HG03439 (cell line): Measurements from ENCODE around the gene CLNK.
"Not testable (repeated sequence)": the region's sequence is repeated elsewhere in the genome, so short reads cannot be mapped to it uniquely, and the experiment has no call there.

Experiments used
- ATAC-seq: cut with Tn5 transposase; IDR thresholded peaks from one replicate; pipeline ENCODE4 v1.9.1; 2021; ENCODE audit warnings: mild to moderate bottlenecking, moderate library complexity; ENCODE audit not compliant: unreplicated experiment

The CLNK gene

DNA sequence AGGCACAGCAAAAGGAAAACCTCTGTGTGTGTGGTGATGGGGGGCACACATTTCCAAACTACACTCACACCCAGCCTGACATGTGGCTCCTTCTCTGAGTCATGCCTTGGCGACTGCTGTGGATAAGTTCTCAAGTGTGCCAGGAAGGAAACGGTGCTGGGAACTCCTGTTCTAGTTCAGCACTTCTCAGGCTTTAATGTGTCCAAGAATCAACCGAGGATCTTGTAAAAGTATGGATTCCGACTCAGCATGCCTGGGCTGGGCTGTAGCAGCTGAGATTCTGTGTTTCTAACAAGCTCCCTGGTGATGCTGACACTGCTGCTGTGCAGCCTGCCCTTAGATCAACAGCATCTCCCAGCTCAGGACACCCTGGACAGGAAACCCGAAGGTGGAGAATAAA lies 20.2 kb downstream of the CLNK start:
- no peak for ATAC-seq

DNA sequence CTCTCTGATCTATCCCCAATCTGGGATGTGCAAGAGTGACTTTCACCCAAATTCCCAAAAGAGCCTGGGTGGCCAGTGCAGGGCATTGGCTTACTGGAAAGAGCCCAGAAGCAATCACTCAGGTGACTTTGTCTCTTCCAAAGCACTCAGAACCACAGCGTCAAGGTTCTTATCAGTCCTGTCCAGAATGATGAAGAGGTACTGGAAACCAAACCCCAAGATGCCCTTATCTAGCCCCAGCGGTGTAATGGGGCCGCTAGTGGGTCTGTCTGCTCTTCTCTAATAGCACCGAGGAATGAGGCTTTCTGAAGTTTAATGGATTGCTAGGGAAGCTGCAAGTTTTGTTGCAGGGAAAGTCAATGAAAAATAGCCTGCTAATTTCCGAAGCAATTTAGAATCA lies 21.6 kb downstream of the CLNK start:
- no peak for ATAC-seq

DNA sequence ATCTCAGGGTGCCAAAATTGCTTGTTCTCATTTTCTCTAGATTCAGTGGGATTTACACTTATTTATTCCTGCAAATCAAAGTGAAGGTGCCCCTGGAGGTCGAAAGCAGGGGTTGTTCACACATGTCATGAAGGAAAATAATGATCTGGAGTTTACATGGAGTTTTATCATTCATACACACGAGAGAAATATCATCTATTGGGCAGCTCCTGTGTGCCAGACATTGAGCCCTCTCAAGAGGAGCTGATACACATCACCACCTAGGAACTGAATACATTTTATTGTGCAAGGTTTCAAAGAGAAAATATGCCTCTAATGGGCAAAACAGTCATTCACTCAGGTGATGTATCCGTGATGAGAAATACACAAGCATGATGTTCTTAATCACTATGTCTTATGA lies 23.5 kb downstream of the CLNK start:
- no peak for ATAC-seq

DNA sequence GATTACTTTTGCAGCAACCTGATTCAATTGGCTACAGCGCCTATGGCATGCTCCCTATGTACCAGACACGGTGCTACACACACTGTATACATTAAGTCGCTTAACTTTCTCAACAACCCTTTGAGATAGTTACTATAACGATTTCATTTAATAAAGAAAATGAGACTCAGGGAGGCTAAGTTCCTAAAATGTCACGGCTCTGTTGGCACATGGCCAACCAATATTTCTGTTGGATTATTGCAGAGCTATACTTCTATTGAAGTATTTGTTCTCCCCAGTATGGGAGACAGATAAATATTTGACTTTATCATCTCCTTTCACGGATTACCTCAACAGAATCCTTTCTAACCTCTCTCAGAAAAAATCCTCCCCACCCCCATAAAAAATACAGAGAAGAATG lies 25.3 kb downstream of the CLNK start:
- ATAC-seq = no peak

DNA sequence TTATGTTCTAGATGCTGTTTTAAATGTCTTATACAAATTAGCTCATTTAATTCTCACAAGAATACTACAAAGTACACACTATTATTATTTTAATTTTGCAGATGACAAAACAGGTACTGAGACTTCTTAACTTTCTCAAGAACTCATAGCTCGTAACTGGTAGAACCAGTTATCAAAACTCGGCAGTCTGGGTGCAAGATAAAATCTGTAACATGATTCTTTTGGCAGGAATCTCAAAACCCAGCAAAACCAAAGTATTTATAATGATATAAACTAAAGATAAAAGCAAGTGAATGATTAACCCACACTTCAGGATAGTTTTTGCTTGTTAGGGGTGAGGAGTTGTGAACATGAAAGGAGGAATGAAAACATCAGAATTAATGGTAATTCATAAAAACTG lies 27.6 kb downstream of the CLNK start:
- ATAC-seq = no peak

DNA sequence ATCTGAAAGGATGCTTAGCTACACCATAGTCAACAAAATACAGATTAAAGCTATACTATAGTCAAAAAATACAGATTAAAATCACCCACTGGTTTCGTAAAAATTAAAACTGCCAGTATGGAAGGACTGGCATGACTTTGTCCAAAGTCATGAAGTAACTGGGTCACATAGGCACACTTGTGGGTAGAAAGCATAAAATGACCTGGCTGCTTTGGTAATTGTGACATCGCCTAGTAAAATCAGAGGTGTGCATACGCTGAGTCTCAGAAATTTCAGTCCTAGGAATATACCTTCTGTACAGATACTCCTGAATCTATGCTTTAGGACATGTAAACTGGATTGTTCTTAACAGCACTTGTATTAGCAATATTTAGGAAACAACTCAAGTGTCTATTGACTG lies 28.1 kb downstream of the CLNK start:
- no peak for ATAC-seq

DNA sequence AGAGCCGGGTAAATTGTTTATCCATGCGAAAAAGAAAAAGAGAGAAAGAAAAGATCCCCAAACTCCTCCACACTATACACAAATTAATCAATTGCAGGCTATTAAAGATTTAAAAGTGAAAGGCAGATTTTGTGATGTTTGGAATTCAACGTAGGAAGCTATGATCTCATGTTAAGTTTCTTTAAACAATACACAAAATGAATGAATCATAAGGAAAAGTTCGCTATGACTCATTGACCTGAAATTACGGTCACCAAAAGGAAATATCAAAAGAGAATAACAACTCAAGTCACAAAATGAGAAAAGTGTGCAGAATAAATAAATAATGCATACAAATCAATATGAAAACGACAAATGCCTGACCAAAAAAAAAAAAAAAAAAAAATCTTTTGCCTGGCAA lies 28.6 kb downstream of the CLNK start:
- no peak for ATAC-seq

DNA sequence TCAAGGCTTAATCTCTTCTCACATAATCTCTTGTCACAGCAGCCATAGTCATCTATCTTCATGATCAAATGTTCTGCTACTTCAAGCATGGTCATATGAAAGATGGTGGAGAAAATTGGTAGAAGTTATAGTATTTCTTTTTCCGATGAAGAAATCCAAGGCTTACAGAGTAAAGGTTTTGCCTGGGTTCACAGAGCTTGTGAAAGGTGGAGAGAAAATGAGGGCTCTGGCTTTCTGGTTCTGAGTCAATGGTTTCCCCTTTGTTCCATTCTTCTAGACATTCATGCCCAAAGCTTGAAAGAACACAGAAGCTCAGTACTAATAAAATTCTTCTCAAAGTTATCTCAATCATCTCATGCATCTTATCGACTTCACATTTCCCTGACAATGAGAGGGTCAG lies 36.1 kb downstream of the CLNK start:
- no peak for ATAC-seq

DNA sequence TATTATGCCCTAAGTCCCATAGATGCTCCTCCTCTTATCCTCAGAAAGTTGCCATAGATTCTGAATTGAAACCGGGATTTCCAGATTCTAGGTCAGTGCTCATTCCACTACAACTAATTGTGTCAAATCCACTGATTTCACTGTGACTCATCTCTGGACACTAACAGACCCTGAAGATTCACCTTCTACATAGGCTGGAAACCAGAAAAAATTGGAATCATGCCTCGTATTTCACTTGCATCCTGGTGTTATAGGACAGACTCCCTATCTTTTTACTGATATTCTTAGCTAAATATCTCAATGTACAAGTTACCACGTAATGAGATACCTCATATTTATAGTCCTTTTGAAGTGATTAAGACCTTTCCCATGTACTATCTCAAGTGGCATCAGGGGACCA lies 36.7 kb downstream of the CLNK start:
- no peak for ATAC-seq

DNA sequence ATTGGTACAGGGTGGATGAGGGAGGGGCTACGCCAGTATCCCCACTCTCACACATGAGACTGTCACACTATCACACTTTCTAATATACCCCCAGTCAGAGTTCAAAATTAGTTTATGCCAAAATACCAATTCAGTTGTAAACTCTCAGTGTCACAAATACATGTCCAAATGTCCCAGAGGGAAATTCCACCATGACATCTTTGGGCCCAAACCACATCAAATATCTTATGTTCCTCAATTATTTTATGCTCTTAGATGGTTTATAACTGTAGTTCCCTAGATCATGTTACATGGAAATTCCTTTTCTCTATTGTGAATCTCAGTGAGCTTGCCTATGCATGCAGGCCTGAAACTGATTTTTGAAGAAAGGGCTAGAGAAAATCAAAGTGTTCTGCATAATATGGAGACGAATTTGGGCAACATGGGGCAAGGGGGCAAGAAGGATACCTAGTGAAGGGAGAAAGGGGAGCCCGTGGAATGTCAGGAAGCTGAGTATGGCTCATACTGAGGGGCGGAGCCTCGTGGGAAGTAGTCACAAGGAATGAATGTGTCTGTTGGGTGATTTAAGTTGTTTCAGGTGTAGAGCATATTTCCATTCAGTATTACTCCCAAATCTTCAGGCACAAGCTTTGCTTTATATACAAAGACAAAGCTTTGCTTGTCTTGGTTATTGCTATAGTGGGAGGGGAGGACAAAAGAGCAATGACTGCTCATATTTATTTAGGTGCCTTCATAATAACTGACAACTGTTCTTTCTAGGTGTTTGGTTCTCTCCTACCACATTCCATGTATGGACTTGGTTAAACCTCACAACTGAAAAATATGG lies 40.8 kb downstream of the CLNK start:
- ATAC-seq = no peak

DNA sequence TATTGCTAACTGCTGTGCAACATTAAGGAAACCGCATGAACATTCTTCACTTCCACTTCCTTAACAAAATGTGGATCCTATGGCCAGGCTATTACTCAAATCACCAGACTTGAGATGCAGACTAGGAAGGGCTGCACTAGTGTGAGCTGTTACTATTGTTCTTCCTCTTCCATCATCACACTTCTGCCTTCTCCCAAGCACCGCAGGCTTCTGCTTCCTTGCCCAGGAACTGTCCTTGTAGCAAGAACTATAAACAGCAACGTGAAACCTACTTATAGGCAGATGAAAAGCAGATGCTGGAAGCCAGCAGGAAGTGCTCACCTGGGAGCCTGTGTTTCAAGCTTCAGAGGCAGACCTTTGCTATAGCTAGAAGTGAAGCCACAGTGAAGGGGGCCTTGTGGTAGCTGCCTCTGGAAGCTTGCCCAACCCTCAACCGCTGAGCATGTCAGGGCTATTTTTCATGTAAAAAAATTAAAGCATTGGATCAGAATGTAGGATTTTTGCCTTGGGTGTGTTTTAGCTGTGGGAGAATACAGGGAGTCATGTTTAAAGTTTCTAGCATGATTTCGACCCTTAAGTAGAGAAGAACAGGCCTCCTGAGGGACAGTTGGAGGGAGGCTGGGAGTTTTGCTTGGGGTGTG lies 43.9 kb downstream of the CLNK start:
- ATAC-seq = no peak

DNA sequence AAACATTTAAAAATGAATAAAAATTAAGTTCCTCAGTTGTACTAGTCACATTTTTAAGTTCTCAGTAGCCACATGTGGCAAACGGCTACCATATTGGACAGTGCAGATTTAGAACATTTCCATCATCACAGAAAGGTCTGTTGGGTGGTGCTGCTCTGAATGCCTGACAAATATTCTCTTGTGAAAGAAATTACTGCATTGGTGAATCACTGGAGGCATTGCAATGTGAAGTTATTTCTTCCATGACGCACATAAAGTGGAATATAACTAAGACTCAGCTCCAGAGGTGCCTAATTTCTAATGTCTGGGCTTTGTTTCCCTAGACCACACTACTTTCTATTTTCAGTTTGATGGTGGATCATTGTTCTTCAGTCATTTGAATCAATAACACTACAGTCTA lies 44.9 kb downstream of the CLNK start:
- no peak for ATAC-seq

DNA sequence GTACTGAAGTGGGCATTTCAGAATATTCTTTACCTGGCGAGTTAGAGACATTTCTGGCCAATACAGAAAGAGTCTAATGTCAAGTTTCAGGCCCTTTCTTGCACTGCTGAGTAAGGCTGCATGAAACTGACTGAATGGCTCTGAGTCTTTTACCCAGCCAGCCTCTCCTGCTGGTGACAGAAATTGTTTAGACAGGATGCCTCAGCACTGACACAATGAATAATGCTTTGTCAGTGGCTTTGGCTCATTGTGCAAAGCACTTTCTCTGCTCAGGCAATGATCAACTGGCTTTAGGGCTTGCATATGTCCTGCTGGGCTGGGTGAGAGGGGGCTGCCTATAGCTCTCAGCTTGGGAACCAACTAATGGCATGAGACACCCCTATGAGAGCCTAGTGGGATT lies 45.5 kb downstream of the CLNK start:
- no peak for ATAC-seq

DNA sequence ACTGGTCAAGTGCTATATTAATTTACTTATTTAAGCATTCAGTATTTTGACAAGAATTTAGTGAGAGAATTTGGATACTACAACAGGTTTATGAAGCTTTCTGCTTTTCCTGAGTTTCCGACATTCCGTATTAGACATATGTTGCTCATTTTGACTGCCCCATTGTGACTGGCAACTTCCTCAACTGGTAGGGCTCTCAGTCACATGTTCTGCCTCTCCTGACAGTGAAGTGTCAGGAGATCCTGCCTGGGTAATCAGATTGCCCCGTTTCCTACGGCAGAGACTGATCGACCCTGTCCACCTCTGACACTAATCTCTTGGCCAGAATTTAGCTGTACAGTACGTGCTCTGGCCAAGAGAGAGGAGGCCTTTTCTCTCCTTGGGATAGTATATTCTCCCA lies 49.5 kb downstream of the CLNK start:
- ATAC-seq = no peak

DNA sequence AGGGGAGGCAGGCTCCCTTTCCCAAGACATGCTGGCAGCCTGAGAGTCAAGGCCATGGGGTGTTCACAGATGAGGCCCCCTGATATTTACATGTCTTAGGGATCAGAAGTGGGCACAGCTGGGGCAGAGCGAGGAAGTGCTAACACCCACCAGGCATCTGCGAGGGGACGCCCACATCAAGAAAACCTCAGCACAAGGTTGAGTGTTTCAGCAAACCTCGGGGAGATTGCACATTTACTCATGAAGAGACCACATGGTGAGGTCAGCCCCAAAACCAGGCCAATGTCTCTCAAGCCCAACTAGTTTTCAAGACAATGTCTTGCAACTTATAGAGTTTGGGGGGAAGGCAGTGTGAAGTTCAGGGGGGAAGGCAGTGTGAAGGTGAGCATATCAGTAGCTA lies 55.2 kb downstream of the CLNK start:
- no peak for ATAC-seq

DNA sequence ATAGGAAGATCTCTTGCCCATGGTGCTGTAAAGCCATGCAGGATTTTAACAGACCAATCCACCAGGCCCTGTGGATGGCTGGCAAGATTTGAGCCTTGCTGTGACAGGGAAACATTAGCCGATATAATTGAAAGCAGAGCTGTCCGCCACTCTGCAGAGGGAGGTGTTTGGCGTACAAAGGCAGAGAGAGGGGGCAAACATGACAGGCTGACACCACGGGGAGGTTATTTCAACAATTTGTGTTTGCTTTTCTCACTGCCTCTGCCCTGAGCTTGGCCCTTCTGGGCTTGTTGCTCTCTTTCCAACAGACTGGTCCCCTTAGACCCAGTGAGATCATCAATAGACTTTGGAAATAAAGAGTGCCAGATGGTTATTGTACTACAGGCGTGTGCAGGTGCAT lies 59.4 kb downstream of the CLNK start:
- ATAC-seq = no peak

DNA sequence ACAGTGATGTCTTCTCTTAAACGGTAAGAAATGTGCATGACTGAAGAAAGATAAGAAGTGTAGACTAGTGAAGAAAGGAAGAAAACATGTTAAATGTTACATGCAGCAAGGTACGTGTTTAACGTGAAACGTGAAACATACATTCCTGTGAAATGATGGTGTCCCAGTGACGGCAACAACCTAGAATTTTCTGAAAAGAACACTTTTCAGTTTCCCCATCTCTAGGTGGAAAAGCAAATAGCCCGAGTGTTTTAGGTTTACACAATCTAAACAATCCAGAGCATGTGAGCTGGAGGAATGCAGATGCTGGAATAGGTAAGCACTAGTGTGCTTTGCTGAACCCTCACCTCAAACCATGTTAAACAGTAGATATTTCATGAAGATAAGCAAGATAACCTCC lies 60.7 kb downstream of the CLNK start:
- ATAC-seq = no peak

DNA sequence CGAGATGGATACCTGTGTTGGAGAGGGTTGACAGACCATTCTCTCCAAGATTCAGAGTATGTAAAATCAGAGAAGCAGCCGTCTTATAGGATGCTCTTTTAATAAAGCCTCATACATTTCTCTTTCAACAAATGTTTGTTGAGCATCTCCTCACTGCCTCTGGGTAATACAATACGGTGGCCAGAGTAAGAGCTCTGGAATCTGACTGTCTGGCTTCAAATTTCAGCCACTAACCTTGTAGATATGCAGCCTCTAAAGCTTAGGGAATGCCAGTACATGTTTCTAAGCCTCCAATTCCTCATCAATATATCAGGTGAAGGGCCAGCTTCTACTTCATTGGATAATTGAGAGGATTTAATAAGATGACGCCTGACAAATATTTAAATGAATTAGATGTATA lies 61.3 kb downstream of the CLNK start:
- no peak for ATAC-seq

DNA sequence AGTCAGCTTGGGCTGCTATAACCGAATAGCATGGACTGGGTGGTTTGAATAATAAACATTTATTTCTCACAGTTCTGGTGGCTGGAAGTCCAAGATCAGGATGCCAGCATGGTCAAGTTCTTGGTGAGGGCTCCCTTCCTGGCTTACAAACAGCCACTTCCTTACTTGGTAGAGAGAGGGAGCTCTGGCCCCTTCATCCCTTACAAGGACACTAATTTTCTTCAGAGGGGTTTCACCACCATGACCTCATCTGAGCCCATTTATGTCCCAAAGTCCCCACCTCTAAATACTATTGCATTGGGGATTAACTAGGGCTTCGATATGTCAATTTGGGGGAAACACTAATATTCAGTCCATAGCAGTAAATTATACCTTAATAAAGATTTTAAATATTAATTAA lies 61.8 kb downstream of the CLNK start:
- ATAC-seq = no peak

DNA sequence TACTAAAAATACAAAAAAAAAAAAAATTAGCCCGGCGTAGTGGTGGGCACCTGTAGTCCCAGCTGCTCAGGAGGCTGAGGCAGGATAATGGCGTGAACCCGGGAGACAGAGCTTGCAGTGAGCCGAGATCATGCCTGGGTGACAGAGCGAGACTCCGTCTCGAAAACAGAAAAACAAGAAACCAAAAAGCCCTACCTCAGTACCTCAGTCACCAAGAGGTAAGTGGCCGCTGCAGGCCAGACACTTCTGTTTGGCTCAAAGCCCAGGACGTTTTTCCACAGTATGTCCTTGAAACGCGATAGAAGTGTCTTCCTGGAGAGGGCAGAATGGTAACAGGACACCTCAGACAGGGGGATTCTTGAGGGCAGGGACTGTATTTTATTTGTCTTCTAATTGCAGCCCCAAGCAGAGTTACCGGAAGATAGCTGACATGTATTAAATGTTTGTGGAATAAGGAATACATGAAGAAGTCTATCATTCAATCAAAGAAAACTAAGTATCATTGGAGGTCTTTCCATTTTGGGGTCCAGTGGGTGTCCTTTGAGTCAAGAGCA lies 63.6 kb downstream of the CLNK start:
- ATAC-seq = no peak

DNA sequence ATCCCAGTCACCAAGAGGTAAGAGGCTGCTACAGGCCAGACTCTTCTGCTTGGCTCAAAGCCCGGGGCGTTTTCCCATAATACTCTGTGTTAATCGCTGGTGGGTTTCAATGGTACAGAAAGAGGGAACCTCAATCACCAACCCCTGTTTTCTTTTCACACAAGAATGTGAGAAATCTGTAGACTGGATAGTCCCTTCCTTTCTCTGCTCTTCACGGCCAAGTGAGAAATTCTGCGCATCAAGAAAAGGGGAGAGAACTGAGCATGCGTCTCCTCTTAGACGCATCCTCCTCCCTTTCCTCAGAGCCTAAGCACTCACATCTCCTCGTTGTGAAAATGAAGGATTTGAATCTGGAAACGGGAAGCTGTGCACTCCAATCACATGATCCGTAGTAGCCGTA lies 64.7 kb downstream of the CLNK start:
- no peak for ATAC-seq

DNA sequence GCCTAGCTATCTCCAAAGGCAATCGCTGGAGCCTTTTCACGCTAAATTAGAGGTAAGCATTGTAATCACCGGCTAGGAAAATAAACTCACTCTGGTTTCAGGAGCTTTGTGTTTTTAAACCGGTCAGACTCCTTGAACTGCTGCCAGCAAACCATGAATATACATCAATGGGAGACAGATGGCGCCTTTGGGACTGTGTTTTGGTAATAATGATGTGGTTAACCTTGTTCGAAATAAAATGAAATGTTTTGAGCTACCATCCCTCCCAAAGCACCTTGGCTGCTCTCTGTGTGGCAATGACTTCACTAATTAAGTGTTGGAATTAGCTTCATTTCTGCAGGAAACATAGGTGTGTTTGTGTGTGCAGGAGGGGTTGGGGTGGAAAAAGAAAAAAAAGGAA lies 65.3 kb downstream of the CLNK start:
- no peak for ATAC-seq

DNA sequence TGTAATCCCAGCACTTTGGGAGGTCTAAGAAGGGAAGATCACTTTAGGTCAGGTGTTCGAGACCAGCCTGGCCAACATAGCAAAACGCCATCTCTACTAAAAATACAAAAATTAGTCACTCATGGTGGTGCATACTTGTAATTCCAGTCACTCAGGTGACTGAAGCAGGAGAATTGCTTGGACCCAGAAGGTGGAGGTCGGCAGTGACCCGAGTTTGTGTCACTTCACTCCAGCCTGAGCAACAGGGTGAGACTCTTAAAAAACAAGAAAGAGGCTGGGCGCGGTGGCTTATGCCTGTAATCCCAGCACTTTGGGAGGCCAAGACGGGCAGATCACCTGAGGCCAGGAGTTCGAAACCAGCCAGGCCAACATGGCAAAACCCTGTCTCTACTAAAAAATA lies 69.6 kb downstream of the CLNK start:
- ATAC-seq = not testable (repeated sequence)
